Inflammatory macrophage treated with lipopolysaccharide for 4 hours (primary cell): ENCODE results near the gene ZBTB8A.
"Not testable (repeated sequence)": the region's sequence is repeated elsewhere in the genome, so short reads cannot be mapped to it uniquely, and the experiment has no call there.

Experiments used
- DNase-seq: peaks from one replicate; pipeline ENCODE4 v3.0.0-alpha.2; 2020

ZBTB8A gene

GRCh38 chr1:32539584-32540571, 651 bp downstream of the ZBTB8A start:
- peak; percentile 15 for DNase-seq

GRCh38 chr1:32540605-32541004, 1.4 kb downstream of the ZBTB8A start:
- DNase-seq, result no peak

GRCh38 chr1:32541064-32541566, 1.9 kb downstream of the ZBTB8A start:
- DNase-seq, result no peak

DNA sequence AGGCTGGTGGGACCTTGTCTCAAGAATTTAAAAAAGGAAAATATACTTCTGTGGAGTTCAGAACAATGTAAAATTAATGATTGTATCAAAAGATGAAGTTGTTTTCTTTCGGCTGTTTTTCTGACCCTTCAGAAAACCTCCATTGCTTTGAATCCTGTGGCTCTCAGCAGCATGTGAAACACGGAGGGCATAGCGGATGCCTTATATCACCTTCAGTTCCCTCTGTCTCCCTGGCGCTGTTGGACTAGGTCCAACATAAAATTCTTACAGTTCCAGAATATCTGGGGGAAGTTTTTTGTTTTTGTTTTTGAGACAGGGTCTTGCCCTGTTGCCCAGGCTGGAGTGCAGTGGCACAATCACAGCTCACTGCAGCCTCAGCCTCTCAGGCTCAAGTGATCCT, 7.4 kb downstream of the ZBTB8A start:
- DNase-seq, result no peak

GRCh38 chr1:32549616-32550015, 10.4 kb downstream of the ZBTB8A start:
- DNase-seq, result no peak

DNA sequence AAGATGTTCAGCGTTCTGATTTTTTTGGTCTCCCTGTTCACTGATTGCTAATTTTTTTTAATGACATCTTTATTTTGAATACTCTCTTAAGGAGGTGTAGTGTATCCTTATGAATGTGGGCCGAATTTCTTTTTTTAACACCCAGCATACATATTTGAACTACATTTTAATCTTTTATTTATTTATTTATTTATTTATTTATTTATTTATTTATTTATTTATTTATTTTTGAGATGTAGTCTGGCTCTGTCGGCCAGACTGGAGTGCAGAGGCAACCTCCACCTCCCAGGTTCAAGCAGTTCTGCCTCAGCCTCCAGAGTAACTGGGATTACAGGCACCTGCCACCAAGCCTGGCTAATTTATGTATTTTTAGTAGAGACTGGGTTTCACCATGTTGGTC, 15.1 kb downstream of the ZBTB8A start:
- DNase-seq, result no peak

GRCh38 chr1:32557035-32557434, 17.8 kb downstream of the ZBTB8A start:
- not testable (repeated sequence) for DNase-seq

GRCh38 chr1:32557812-32558211, 18.6 kb downstream of the ZBTB8A start:
- no peak for DNase-seq

DNA sequence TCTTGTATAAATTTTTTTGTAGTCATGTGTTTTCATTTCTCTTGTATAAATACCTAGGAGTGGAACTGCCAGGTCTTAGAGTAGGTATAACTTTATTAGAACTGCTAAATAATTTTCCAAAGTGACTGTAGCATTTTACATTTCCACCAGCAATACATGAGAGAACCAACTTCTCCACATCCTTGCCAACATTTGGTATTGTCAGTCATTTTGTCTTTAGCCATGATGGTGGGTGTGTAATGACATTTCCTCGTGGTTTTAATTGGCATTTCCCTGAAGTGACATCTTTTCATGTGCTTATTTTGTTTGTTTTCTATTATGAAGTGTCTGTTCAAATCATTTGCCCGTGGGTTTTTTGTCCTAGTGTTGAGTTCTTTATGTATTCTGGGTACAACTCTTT, 29.7 kb downstream of the ZBTB8A start:
- DNase-seq, result no peak

DNA sequence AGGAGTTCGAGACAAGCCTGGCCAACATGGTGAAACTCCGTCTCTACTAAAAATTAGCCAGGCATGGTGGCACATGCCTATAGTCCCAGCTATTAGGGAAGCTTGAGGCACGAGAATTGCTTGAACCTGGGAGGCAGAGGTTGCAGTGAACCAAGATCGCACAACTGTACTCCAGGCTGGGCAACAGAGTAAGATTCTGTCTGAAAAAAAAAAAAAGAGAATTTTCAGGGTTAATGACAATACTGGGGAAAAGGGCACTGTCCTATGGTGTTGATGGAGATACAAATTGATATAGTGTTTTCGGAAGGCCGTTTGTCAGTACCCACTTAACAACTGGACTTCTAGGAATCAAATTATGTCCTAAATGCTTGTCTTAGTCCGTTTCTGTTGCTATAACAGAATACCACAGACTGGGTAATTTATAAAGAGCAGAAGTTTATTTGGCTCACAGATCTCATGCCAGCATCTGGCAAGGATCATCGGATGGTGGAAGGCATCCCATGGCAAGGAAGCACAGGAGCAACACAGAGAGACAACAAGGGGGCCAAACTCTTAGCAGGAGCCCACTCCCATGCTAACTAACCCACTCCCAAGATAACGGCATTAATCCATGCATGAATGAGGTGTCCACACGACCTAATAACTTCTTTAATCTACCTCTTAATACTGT, 41.3 kb downstream of the ZBTB8A start:
- no peak for DNase-seq

- DNase-seq, result no peak
Measured at GRCh38 chr1:32592943-32593342, 53.7 kb downstream of the ZBTB8A start.

DNA sequence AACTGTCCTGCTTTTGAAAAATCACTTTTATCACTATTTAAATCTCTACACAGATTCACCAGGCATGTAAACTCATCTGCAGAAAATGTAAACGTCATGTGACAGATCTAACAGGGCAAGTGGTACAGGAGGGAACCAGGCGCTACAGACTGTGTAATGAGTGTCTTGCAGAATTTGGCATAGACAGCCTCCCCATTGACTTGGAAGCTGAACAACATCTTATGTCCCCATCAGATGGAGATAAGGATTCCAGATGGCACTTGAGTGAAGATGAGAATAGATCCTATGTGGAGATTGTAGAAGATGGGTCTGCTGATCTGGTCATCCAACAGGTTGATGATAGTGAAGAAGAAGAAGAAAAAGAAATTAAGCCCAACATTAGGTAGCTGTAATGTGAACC, 60.8 kb downstream of the ZBTB8A start:
- DNase-seq, result no peak

DNA sequence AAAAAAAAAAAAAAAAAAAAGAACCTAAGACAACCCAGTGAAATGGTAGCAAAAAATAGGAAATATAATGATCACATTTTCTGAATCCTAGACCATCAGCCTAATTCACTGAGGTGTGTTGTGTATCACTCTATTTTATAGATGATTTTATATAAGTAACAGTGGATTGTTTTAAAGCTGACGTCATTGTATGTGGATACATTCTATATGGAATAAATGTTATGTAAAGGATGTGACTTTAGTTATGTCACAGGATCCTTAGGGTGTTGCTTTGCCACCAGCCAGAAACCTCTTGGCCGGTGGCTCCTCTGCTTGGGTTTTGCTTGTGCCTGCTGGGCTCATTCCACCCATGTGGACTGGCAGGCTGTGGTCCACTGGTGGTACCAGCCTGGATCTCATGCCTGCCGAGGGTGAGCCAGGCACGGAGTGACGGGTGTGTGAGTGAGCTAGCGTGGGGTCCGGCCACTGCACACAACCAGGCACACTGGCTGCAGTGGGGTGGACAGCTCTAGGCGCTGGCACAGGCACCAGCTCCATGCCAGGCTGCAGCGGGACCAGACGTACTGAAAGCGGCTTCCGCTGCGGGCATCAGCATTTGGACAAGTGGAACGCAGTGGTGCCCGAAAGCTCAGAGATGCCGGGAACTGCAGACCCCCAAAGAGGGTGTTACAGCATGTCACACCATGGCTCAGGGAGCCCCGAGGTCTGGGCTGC, 66.6 kb downstream of the ZBTB8A start:
- no peak for DNase-seq

GRCh38 chr1:32606565-32607371, 67.5 kb downstream of the ZBTB8A start:
- DNase-seq, result no peak

GRCh38 chr1:32609180-32609579, 70.0 kb downstream of the ZBTB8A start:
- no peak for DNase-seq

- no peak for DNase-seq
Measured at GRCh38 chr1:32611859-32612188, 72.6 kb downstream of the ZBTB8A start.

DNA sequence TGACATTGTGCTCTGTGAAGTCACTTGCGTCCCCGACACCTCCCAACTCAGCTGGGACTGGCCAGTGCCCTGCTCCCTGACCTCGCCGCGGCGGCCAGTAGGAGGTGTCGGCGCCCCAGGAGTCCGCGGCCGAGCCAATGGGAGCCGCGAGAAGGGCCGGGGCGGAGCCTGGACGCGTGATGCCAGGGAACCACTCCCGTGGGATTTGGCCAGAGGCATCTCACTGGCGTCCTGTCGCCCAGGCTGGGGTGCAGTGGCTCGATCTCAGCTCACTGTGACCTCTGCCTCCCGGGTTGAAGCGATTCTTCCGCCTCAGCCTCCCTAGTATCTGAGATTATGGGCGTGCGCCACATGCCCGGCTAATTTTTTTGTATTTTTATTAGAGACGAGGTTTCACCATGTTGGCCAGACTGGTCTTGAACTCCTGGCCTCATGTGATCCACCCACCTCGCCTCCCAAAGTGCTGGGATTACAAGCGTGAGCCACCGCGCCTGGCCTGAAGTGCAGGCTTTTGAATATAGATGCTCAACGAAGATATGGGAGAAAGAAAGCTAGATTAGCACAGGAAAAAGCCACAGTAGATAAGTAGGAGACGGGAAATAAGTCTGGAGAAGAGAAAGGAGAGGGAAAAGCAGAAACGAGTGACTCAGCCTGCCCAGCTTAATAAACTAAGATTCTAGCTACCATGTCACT, 73.1 kb downstream of the ZBTB8A start:
- peak; percentile 92 for DNase-seq

GRCh38 chr1:32613472-32613871, 74.2 kb downstream of the ZBTB8A start:
- DNase-seq, result no peak

DNA sequence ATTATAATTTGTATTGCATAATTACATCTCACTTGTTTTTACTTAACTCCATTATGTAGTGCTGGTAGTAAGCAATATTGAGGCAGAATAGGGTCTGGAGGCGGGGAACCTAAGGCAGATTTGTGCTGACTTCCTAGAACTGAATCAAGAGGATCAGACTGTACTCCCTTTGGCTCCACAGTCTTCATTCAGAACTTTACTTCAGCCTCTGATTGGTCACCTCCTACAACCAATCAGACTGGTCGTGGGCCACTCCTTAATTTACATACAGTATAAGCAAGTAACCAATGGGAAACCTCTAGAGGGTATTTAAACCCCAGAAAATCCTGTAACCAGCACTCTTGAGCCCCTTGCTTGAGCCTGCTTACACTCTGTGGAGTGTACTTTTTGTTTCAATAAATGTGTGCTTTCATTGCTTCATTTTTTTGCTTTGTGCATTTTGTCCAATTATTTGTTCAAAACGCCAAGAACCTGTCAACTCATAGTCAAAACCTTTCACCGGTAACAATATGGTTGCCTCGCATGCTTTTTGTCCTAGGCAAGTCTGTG, 79.5 kb downstream of the ZBTB8A start:
- DNase-seq, result no peak

DNA sequence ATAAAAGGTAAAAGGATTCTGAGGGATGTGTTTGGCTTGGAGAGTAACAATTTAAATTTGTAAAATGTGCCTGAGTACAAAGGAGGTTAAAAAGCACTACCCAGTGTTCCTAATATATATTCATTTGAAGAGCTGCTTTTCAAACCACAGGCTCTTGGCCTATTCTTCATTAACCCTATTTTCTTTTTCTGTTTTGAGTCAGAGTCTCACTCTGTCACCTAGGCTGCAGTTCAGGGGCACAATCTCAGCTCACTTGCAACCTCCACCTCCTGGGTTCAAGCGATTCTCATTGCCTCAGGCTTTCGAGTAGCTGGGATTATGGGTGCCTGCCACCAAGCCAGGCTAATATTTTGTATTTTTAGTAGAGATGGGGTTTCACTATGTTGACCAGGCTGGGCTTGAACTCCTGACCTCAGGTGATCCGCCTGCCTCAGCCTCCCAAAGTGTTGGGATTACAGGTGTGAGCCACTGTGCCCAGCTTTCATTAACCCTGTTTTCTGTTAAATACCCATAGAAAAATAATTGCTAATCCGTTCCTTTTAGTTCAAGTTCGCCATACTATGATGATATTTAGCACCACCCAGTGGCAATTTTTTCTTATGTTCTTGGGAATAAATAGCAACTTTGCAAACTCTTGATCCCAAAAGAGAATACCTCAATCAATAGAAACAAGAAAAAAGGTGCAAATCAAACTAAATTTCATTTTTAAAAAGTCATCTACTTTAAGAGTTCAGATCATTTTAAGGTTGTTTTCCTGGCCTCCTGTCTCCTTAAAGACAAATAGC, 80.7 kb downstream of the ZBTB8A start:
- peak; percentile 26 for DNase-seq

- no peak for DNase-seq
Measured at GRCh38 chr1:32622205-32622604, 83.0 kb downstream of the ZBTB8A start.
